HK-2 (cell line): ENCODE data around the gene TBC1D22A.

ENCODE experiments used
- DNase-seq: peaks from one replicate; pipeline ENCODE4 v3.0.0-alpha.2; 2018; ENCODE audit not compliant: unreplicated experiment

Gene TBC1D22A

GRCh38 chr22:46795845-46796565 lies 33.6 kb downstream of the TBC1D22A start:
- no peak for DNase-seq

- no peak for DNase-seq
These were observed 34.2 kb downstream of the TBC1D22A start for GRCh38 chr22:46796566-46797195.

GRCh38 chr22:46797355-46797754 lies 34.9 kb downstream of the TBC1D22A start:
- no peak for DNase-seq

GRCh38 chr22:46798041-46798365 lies 35.6 kb downstream of the TBC1D22A start:
- no peak for DNase-seq

GRCh38 chr22:46798366-46799350 lies 36.2 kb downstream of the TBC1D22A start:
- DNase-seq: peak; percentile 40

GRCh38 chr22:46799626-46800025 lies 37.2 kb downstream of the TBC1D22A start:
- no peak for DNase-seq

GRCh38 chr22:46800102-46800857 lies 37.8 kb downstream of the TBC1D22A start:
- no peak for DNase-seq

GRCh38 chr22:46801331-46801811 lies 38.9 kb downstream of the TBC1D22A start:
- no peak for DNase-seq

- no peak for DNase-seq
These were observed 39.6 kb downstream of the TBC1D22A start for GRCh38 chr22:46801826-46802607.

GRCh38 chr22:46802608-46803027 lies 40.2 kb downstream of the TBC1D22A start:
- no peak for DNase-seq

- peak; percentile 52 for DNase-seq
These were observed 40.8 kb downstream of the TBC1D22A start for GRCh38 chr22:46803031-46803880.

- DNase-seq: no peak
These were observed 41.5 kb downstream of the TBC1D22A start for GRCh38 chr22:46803936-46804335.

- DNase-seq: no peak
These were observed 44.3 kb downstream of the TBC1D22A start for GRCh38 chr22:46806794-46807193.

- DNase-seq: no peak
These were observed 45.0 kb downstream of the TBC1D22A start for GRCh38 chr22:46807458-46807857.

- DNase-seq: no peak
These were observed 46.9 kb downstream of the TBC1D22A start for GRCh38 chr22:46809153-46809885.

- DNase-seq: no peak
These were observed 48.7 kb downstream of the TBC1D22A start for GRCh38 chr22:46810856-46811786.

- no peak for DNase-seq
These were observed 49.7 kb downstream of the TBC1D22A start for GRCh38 chr22:46812034-46812605.

GRCh38 chr22:46812788-46813187 lies 50.3 kb downstream of the TBC1D22A start:
- DNase-seq: no peak
